Neural cell (in vitro differentiated cells): ENCODE results near the gene STEAP1B. TPM values are rescaled to one million over a fixed set of nuclear protein-coding genes. Genes with fewer than 3 reads are reported as not detected.

Experiments used
- H2AFZ ChIP-seq: fragments of 200-600, 300-800 bp; sonication (generic), shearing (Covaris generic); 2 replicates; pipeline ENCODE4 v1.6.0; 2014; ENCODE audit warnings: low read depth, mild to moderate bottlenecking, antibody characterized with exemption, low read length, moderate library complexity
- H3F3A ChIP-seq: fragments of 200-600 bp; shearing (Covaris generic); 2 replicates; pipeline ENCODE4 v1.6.1; 2016; ENCODE audit warnings: mild to moderate bottlenecking, moderate library complexity, mixed read lengths, antibody characterized with exemption, low read length; ENCODE audit not compliant: insufficient read depth, poor library complexity, severe bottlenecking
- H3K27ac ChIP-seq: fragments of 200-600, 300-800 bp; sonication (generic), shearing (Covaris generic); 2 replicates; pipeline ENCODE4 v1.5.1; 2014; ENCODE audit warnings: mild to moderate bottlenecking, low read length, moderate library complexity
- H3K27me3 ChIP-seq: fragments of 300-800, 200-600 bp; sonication (generic), shearing (Covaris generic); 2 replicates; pipeline ENCODE4 v1.6.0; 2014; ENCODE audit warnings: mild to moderate bottlenecking, low read depth, low read length, moderate library complexity; ENCODE audit not compliant: insufficient read depth
- H3K36me3 ChIP-seq: fragments of 300-800, 200-600 bp; sonication (generic), shearing (Covaris generic); 2 replicates; pipeline ENCODE4 v1.5.1; 2014; ENCODE audit warnings: mild to moderate bottlenecking, antibody characterized with exemption, low read length, moderate library complexity; ENCODE audit not compliant: insufficient read depth
- H3K4me2 ChIP-seq: fragments of 300-800, 200-600 bp; sonication (generic), shearing (Covaris generic); 2 replicates; pipeline ENCODE4 v1.6.0; 2014; ENCODE audit warnings: mild to moderate bottlenecking, low read length
- H3K4me3 ChIP-seq: fragments of 300-800, 200-600 bp; sonication (generic), shearing (Covaris generic); 2 replicates; pipeline ENCODE4 v1.5.1; 2014; ENCODE audit warnings: mild to moderate bottlenecking, low read length, moderate library complexity
- H3K79me2 ChIP-seq: fragments of 200-600 bp; shearing (Covaris generic); replicated peaks from 2 replicates; pipeline ENCODE4 v1.6.0; 2014; ENCODE audit warnings: mild to moderate bottlenecking, low read length, moderate library complexity; ENCODE audit not compliant: insufficient read depth
- H3K9ac ChIP-seq: fragments of 300-800, 200-600 bp; sonication (generic), shearing (Covaris generic); 2 replicates; pipeline ENCODE4 v1.6.1; 2016; ENCODE audit warnings: mild to moderate bottlenecking, low read length, mixed read lengths
- H3K9me2 ChIP-seq: fragments of 200-600 bp; shearing (Covaris generic); 2 replicates; pipeline ENCODE4 v1.6.1; 2016; ENCODE audit warnings: mild to moderate bottlenecking, low read length, mixed read lengths; ENCODE audit not compliant: insufficient read depth
- H3K9me3 ChIP-seq: fragments of 200-600, 300-800 bp; sonication (generic), shearing (Covaris generic); 2 replicates; pipeline ENCODE4 v1.6.1; 2016; ENCODE audit warnings: mild to moderate bottlenecking, mixed run types, low read length, moderate library complexity, mixed read lengths
- H4K20me1 ChIP-seq: fragments of 200-600 bp; shearing (Covaris generic); 2 replicates; pipeline ENCODE4 v1.6.1; 2016; ENCODE audit warnings: mild to moderate bottlenecking, mixed run types; ENCODE audit not compliant: insufficient read depth
- CTCF ChIP-seq: fragments of 450-650 bp; IDR thresholded peaks from 2 replicates; pipeline ENCODE4 v1.5.1; 2014; ENCODE audit warnings: antibody characterized with exemption, mild to moderate bottlenecking, moderate library complexity; ENCODE audit not compliant: poor library complexity, severe bottlenecking
- EP300 ChIP-seq: fragments of 450-650 bp; conservative IDR thresholded peaks from 2 replicates; pipeline ENCODE4 v1.6.1; 2014; ENCODE audit warnings: antibody characterized with exemption, mild to moderate bottlenecking, moderate library complexity; ENCODE audit not compliant: poor library complexity, severe bottlenecking
- EZH2 ChIP-seq: fragments of 200-600, 300-800 bp; shearing (Covaris generic), sonication (generic); IDR thresholded peaks from 2 replicates; pipeline ENCODE4 v1.6.1; 2014; ENCODE audit warnings: antibody characterized with exemption, low read length, borderline replicate concordance, mild to moderate bottlenecking; ENCODE audit not compliant: insufficient read depth, poor library complexity, severe bottlenecking
- MXI1 ChIP-seq: fragments of 450-650 bp; conservative IDR thresholded peaks from 2 replicates; pipeline ENCODE4 v1.6.1; 2014; ENCODE audit warnings: antibody characterized with exemption, mild to moderate bottlenecking; ENCODE audit not compliant: poor library complexity, severe bottlenecking
- POLR2AphosphoS5 ChIP-seq: IDR thresholded peaks from 2 replicates; pipeline ENCODE4 v1.6.1; 2012
- RAD21 ChIP-seq: fragments of 450-650 bp; conservative IDR thresholded peaks from 2 replicates; pipeline ENCODE4 v1.6.1; 2014; ENCODE audit warnings: antibody characterized with exemption, mild to moderate bottlenecking, moderate library complexity
- SMC3 ChIP-seq: fragments of 450-650 bp; conservative IDR thresholded peaks from 2 replicates; pipeline ENCODE4 v1.6.1; 2014; ENCODE audit warnings: antibody characterized with exemption, mild to moderate bottlenecking, moderate library complexity; ENCODE audit not compliant: poor library complexity
- TAF1 ChIP-seq: IDR thresholded peaks from 2 replicates; pipeline ENCODE4 v1.6.1; 2012; ENCODE audit warnings: low read depth
- polyA plus RNA-seq: library from polyadenylated mRNA; depleted of rRNA; stranded (reverse); fragments of >200 nt; gene quantifications from 2 replicates; pipeline ENCODE4 v1.2.3, GENCODE V29; 2014
- TF ChIP-seq, protein P1 (sequence below): IDR thresholded peaks from 2 replicates; pipeline ENCODE4 v1.6.1; 2012; ENCODE audit warnings: borderline replicate concordance

Gene STEAP1B
- polyA plus RNA-seq, 1 donor from 2014 or later, result 0.51 TPM

DNA sequence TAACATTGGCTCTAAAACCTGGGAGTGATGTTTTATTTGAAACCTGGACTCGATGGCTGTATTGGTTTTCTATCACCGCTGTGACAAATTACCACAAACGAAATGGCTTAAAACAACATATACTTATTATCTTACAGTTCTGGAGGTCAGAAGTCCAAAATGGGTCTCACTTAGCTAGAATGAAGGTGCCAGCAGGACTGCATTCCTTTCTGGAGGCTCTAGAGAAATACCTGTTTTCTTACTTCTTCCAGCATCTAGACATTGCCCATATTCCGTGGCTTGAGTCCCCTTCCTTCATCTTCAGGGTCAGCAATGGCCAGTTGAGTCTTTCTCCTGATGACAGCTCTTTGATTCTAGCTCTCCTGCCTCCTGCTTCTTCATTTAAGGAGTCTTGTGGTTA is 44.3 kb upstream of the STEAP1B start:
- Histone ChIP-seq H4K20me1 (no peaks in the 10 kb centered on the region), H3K27me3 (peaks cover under 1% of the 10 kb centered on the region)
- no peak for TF ChIP-seq EZH2
- no peak for TF ChIP-seq TAF1
- no peak for TF ChIP-seq MXI1
- no peak for TF ChIP-seq SMC3
- TF ChIP-seq RAD21, result no peak
- TF ChIP-seq CTCF, result no peak
- no peak for TF ChIP-seq EP300
- no peak for TF ChIP-seq POLR2AphosphoS5
- TF ChIP-seq, protein P1, sequence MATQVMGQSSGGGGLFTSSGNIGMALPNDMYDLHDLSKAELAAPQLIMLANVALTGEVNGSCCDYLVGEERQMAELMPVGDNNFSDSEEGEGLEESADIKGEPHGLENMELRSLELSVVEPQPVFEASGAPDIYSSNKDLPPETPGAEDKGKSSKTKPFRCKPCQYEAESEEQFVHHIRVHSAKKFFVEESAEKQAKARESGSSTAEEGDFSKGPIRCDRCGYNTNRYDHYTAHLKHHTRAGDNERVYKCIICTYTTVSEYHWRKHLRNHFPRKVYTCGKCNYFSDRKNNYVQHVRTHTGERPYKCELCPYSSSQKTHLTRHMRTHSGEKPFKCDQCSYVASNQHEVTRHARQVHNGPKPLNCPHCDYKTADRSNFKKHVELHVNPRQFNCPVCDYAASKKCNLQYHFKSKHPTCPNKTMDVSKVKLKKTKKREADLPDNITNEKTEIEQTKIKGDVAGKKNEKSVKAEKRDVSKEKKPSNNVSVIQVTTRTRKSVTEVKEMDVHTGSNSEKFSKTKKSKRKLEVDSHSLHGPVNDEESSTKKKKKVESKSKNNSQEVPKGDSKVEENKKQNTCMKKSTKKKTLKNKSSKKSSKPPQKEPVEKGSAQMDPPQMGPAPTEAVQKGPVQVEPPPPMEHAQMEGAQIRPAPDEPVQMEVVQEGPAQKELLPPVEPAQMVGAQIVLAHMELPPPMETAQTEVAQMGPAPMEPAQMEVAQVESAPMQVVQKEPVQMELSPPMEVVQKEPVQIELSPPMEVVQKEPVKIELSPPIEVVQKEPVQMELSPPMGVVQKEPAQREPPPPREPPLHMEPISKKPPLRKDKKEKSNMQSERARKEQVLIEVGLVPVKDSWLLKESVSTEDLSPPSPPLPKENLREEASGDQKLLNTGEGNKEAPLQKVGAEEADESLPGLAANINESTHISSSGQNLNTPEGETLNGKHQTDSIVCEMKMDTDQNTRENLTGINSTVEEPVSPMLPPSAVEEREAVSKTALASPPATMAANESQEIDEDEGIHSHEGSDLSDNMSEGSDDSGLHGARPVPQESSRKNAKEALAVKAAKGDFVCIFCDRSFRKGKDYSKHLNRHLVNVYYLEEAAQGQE, result no peak

DNA sequence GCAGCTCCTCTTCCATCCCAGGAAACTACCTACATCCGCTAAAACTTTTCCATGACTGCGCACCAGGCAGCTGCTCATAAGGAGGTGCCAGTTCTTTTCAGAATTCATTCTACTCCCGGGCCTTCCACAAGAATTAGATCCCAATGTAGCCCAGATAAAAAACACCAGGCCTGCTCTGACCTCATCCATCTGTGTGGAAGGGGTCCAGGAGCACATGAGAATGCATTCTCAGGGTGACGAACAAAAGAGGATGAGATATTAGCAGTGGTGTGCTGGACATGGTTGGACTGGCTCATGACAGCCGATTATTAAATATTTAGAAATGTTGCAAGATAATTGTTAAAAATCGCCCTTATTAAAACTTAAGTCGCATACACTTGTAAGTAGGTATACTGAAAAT is 43.2 kb upstream of the STEAP1B start:
- Histone ChIP-seq H3K27ac (no peak overlapping the region), H3K4me2 (no peak overlapping the region), H3K36me3 (no peaks in the 10 kb centered on the region), H3F3A (no peaks in the 10 kb centered on the region), H3K9me2 (no peaks in the 10 kb centered on the region), H2AFZ (no peak overlapping the region), H3K4me3 (no peak overlapping the region), H3K27me3 (no peaks in the 10 kb centered on the region), H3K79me2 (no peaks in the 10 kb centered on the region), H4K20me1 (no peaks in the 10 kb centered on the region), H3K9ac (no peak overlapping the region), H3K9me3 (no peaks in the 10 kb centered on the region)
- TF ChIP-seq CTCF (no peak), TAF1 (no peak), EZH2 (no peak), EP300 (no peak), POLR2AphosphoS5 (no peak), RAD21 (no peak)

More for the DNA sequence above, 44.3 kb upstream of the STEAP1B start:
- Histone ChIP-seq H3K27ac (no peak overlapping the region), H3K9me3 (no peaks in the 10 kb centered on the region), H3F3A (no peaks in the 10 kb centered on the region), H3K36me3 (no peaks in the 10 kb centered on the region), H3K4me3 (no peak overlapping the region), H3K4me2 (no peak overlapping the region), H3K9me2 (no peaks in the 10 kb centered on the region), H3K79me2 (no peaks in the 10 kb centered on the region), H3K9ac (no peak overlapping the region), H2AFZ (no peak overlapping the region)
